ENCODE results near the gene LPAR1.

The LPAR1 gene

DNA sequence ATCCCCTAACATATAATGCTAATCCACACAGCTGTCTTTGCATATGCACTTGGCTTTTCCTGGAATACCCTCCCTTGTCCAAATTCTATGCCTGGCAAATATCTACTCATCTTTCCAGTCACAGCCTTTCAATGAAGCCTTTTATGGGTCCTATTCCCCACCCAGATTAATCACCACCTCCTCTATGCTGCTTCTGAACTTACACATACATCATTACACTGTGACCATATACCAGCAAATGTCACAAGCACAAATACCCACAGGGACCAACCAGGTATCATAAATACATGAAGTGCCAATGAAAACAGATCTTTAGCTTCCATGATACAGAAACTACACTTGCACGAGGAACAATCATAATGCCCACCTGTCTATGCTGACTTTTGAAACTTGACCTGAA, 22.3 kb downstream of the LPAR1 start:
- no peak overlapping the region for H3K27ac ChIP-seq (ENCODE audit: low read depth, low read length)

DNA sequence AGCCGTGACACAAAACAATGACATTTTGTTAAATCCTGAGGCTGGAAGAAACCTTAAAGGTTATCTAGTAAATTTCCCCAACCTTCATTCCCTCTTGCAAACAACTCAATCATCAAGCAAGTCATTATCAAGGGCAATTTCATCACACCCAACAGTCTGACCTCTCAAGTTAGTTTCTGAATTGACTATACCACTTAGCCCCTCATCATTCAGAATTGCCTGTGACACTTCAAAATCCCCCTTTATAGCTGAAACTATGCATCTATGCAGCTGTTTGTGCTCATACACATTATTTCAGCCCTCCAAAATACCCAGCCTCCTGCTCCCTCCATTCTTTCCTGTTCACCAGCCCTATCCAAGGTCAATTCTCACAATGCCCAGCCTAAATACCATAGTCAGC, 24.6 kb downstream of the LPAR1 start:
- Histone ChIP-seq H3K4me1 (ENCODE audit: insufficient read depth, low read length) (peaks cover 3% of the 10 kb centered on the region), H3K9ac (ENCODE audit: low read length) (no peak overlapping the region), H3K9me3 (ENCODE audit: low read length) (no peaks in the 10 kb centered on the region), H3K4me3 (ENCODE audit: low read depth in 1 of 2, low read length in 2 of 2) (no peak overlapping the region), H3K27me3 (ENCODE audit: control insufficient read depth in 1 of 2, insufficient read depth in 2 of 2, low read length in 2 of 2) (no peaks in the 10 kb centered on the region), H3K36me3 (ENCODE audit: insufficient read depth, low read length) (no peaks in the 10 kb centered on the region), H3K27ac (ENCODE audit: low read depth, low read length) (no peak overlapping the region)

More for the DNA sequence above, 22.3 kb downstream of the LPAR1 start:
- Histone ChIP-seq H3K36me3 (ENCODE audit: insufficient read depth, low read length) (no peaks in the 10 kb centered on the region), H3K9ac (ENCODE audit: low read length) (no peak overlapping the region), H3K9me3 (ENCODE audit: low read length) (no peaks in the 10 kb centered on the region), H3K4me1 (ENCODE audit: insufficient read depth, low read length) (peaks cover 3% of the 10 kb centered on the region), H3K27me3 (ENCODE audit: control insufficient read depth in 1 of 2, insufficient read depth in 2 of 2, low read length in 2 of 2) (no peaks in the 10 kb centered on the region), H3K4me3 (ENCODE audit: low read depth in 1 of 2, low read length in 2 of 2) (no peak overlapping the region)

DNA sequence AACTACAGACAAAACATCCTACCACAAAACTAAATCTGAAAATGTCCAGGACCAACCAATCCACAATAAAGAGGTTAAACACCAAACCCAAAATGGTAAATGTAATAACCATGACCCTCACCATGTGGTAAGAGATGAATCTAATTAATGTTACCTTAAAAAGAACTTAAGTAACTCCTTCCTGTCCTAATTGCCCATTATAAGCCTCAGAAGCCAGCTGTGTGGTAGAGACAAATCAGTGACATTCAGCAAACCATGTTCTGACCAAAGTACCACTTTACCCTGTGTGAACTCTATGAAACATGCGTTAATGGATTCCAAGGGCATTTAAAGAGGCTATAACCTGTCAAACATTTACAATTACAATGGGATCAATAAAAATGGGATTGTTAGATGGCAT, 25.0 kb downstream of the LPAR1 start:
- Histone ChIP-seq H3K36me3 (ENCODE audit: insufficient read depth, low read length) (no peaks in the 10 kb centered on the region), H3K27me3 (ENCODE audit: control insufficient read depth in 1 of 2, insufficient read depth in 2 of 2, low read length in 2 of 2) (no peaks in the 10 kb centered on the region), H3K9me3 (ENCODE audit: low read length) (no peaks in the 10 kb centered on the region), H3K9ac (ENCODE audit: low read length) (no peak overlapping the region), H3K4me1 (ENCODE audit: insufficient read depth, low read length) (peaks cover 3% of the 10 kb centered on the region), H3K4me3 (ENCODE audit: low read depth in 1 of 2, low read length in 2 of 2) (no peak overlapping the region), H3K27ac (ENCODE audit: low read depth, low read length) (no peak overlapping the region)

DNA sequence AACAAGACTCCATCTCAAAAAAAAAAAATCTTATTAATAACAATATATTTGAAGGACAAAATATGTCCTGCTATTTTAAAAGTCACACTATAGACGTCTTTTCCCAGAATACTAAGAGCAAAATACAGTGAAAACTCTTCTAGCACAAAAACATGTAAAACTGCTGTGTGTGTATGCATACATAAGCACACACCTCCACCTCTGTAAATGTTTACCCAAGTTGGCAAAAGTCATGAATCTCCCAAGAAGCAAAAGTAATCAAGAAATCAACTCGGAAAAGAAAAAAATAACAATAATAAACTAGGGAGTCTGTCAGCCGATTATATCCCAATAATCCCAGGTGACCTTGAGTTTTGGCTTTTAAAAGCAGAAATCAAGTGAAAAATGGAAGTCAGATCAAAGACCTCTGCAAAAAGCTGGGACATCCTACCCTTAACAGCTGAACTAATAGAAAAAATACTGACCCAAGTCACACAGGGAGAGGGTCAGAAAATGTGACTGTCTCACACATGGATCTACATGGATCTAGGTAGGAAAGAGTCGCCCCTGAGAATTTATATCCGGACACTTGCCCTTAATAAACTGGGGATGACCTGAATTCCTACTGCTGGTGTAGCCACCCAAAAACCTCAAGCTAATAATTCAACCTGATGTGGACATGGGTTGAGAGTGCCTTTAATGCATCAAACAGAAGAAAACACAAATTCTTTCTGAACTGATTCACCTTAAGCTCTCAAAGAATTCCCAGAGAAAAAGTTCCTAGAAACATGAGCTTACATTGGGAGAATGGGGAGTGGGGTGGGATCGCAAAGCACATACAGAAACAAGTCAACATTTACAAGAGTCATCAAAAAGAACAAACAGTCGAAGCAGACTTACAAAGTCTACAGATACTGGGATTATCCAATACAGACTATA, 29.9 kb downstream of the LPAR1 start:
- Histone ChIP-seq H3K9me3 (ENCODE audit: low read length) (no peaks in the 10 kb centered on the region), H3K36me3 (ENCODE audit: insufficient read depth, low read length) (no peaks in the 10 kb centered on the region), H3K9ac (ENCODE audit: low read length) (no peak overlapping the region), H3K4me1 (ENCODE audit: insufficient read depth, low read length) (no peaks in the 10 kb centered on the region), H3K27ac (ENCODE audit: low read depth, low read length) (no peak overlapping the region), H3K4me3 (ENCODE audit: low read depth in 1 of 2, low read length in 2 of 2) (no peak overlapping the region), H3K27me3 (ENCODE audit: control insufficient read depth in 1 of 2, insufficient read depth in 2 of 2, low read length in 2 of 2) (no peaks in the 10 kb centered on the region)

DNA sequence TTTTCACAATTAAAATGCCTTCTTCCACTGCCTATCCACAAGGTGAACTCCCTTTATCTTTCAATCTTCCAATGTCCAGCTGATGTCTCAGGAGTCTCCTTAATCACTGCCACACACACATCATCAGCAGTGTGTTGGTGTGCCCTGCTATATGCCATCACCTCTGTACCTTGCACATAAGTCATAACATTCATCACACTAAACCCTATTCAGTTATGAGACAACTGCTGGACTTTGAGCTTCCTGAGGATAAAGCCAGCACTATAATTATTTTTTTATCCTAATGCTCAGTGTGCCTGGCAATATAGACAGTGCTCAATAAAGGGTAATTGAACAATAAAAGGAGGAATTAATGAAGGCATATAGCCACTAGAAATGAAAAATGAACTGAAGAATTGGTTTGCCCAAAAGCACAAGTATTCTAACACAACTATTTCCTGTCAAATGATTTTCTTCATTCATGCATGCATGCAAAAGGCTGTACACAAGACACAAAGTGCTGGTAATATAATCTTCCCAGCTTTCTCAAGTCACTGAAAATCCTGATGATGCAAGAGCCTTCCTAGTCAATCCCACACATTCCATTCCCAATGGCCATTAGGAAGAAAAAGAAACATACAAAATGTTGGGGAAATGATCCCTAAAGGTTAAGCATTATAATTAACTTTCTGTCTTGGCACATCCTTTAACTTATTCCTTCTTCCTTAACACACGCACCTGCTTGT, 32.4 kb downstream of the LPAR1 start:
- Histone ChIP-seq H3K9ac (ENCODE audit: low read length) (no peak overlapping the region), H3K4me1 (ENCODE audit: insufficient read depth, low read length) (no peaks in the 10 kb centered on the region), H3K36me3 (ENCODE audit: insufficient read depth, low read length) (no peaks in the 10 kb centered on the region), H3K9me3 (ENCODE audit: low read length) (no peaks in the 10 kb centered on the region), H3K27me3 (ENCODE audit: control insufficient read depth in 1 of 2, insufficient read depth in 2 of 2, low read length in 2 of 2) (no peaks in the 10 kb centered on the region), H3K4me3 (ENCODE audit: low read depth in 1 of 2, low read length in 2 of 2) (no peak overlapping the region), H3K27ac (ENCODE audit: low read depth, low read length) (no peak overlapping the region)

DNA sequence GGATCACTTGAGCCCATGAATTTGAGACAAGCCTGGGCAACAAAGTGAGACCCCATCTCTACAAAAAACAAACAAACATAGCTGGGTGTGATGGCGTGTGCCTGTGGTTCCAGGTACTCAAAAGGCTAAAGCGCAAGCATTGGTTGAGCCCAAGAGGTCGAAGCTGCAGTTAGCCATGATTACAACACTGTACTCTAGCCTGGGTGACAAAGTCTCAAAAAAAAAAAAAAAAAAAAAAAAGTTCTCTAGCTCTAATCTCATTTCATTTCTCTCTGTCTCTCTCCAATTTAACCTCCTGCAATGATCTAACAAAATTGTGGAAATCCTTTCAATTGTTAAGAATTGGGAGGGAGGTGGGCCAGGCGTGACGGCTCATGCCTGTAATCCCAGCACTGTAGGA, 33.3 kb downstream of the LPAR1 start:
- no peaks in the 10 kb centered on the region for H3K27me3 ChIP-seq (ENCODE audit: control insufficient read depth in 1 of 2, insufficient read depth in 2 of 2, low read length in 2 of 2)
- no peak overlapping the region for H3K27ac ChIP-seq (ENCODE audit: low read depth, low read length)
- H3K4me3 ChIP-seq (ENCODE audit: low read depth in 1 of 2, low read length in 2 of 2), result no peak overlapping the region
- H3K36me3 ChIP-seq (ENCODE audit: insufficient read depth, low read length), result no peaks in the 10 kb centered on the region
- H3K9ac ChIP-seq (ENCODE audit: low read length), result no peak overlapping the region
- H3K4me1 ChIP-seq (ENCODE audit: insufficient read depth, low read length), result no peaks in the 10 kb centered on the region
- H3K9me3 ChIP-seq (ENCODE audit: low read length), result no peaks in the 10 kb centered on the region

DNA sequence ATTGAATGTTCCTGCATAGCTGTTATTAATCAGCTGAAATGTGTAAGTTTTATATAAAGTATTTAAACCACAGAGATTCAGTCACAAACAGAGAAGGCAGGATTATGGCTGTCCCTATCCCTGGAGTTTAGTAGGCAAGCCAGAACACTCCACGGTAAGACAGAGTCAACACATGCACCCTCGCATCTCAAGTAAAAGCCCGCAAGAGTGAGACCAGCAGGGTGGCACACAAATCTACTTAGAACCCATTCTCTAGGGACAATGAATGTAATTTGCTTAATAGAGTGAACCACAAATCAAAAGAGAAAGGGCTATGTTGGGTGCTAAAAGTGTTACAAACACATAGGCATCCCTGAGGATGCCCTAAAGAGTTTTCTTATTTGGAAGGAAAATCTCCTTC, 35.1 kb downstream of the LPAR1 start:
- H3K36me3 ChIP-seq (ENCODE audit: insufficient read depth, low read length), result no peaks in the 10 kb centered on the region
- no peaks in the 10 kb centered on the region for H3K4me1 ChIP-seq (ENCODE audit: insufficient read depth, low read length)
- H3K9me3 ChIP-seq (ENCODE audit: low read length), result no peaks in the 10 kb centered on the region
- no peak overlapping the region for H3K4me3 ChIP-seq (ENCODE audit: low read depth in 1 of 2, low read length in 2 of 2)
- H3K27ac ChIP-seq (ENCODE audit: low read depth, low read length), result no peak overlapping the region
- H3K9ac ChIP-seq (ENCODE audit: low read length), result no peak overlapping the region
- no peaks in the 10 kb centered on the region for H3K27me3 ChIP-seq (ENCODE audit: control insufficient read depth in 1 of 2, insufficient read depth in 2 of 2, low read length in 2 of 2)

DNA sequence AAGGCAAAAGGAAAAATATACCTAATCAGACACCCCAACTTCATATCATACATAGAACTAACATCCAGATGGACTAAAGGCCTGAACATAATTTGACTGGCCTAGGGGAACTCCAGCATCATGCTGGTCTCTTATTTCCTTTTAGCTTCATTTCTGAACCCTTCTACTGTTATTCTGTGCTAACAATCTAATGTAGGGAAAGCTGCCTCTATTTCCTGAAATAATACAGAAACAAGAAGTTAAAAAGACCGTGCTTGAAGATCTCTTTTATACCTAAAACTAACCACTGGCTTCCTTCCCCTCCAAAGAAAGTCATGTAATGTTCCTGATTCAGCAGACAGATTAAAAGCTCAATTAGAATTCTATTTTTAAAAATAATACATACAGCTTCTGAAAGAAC, 36.7 kb downstream of the LPAR1 start:
- Histone ChIP-seq H3K9ac (ENCODE audit: low read length) (no peak overlapping the region), H3K36me3 (ENCODE audit: insufficient read depth, low read length) (no peaks in the 10 kb centered on the region), H3K9me3 (ENCODE audit: low read length) (no peaks in the 10 kb centered on the region), H3K4me1 (ENCODE audit: insufficient read depth, low read length) (no peaks in the 10 kb centered on the region), H3K4me3 (ENCODE audit: low read depth in 1 of 2, low read length in 2 of 2) (no peak overlapping the region), H3K27me3 (ENCODE audit: control insufficient read depth in 1 of 2, insufficient read depth in 2 of 2, low read length in 2 of 2) (no peaks in the 10 kb centered on the region), H3K27ac (ENCODE audit: low read depth, low read length) (no peak overlapping the region)

DNA sequence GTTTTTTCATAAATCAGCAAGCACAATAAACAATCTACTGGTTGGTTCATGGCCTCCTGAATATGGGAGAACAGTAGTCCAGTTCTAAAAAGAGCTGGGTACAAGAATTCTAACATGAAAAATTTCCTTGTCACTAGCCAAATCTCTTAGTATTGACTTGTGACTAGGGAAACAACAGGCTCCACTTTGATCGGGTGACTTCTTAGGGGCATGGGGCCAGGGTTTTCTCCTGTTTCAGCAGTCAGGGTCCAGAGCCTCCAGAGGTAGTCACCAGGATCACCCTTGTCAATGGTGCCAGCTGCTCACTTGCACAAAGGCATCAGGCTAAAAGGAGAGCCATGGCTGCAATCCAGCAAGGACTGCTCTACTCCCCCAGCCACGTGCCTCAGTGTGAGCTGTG, 38.1 kb downstream of the LPAR1 start:
- H3K4me1 ChIP-seq (ENCODE audit: insufficient read depth, low read length), result no peaks in the 10 kb centered on the region
- H3K4me3 ChIP-seq (ENCODE audit: low read depth in 1 of 2, low read length in 2 of 2), result no peak overlapping the region
- H3K9me3 ChIP-seq (ENCODE audit: low read length), result no peaks in the 10 kb centered on the region
- H3K9ac ChIP-seq (ENCODE audit: low read length), result no peak overlapping the region
- H3K36me3 ChIP-seq (ENCODE audit: insufficient read depth, low read length), result no peaks in the 10 kb centered on the region
- no peaks in the 10 kb centered on the region for H3K27me3 ChIP-seq (ENCODE audit: control insufficient read depth in 1 of 2, insufficient read depth in 2 of 2, low read length in 2 of 2)
- H3K27ac ChIP-seq (ENCODE audit: low read depth, low read length), result no peak overlapping the region

DNA sequence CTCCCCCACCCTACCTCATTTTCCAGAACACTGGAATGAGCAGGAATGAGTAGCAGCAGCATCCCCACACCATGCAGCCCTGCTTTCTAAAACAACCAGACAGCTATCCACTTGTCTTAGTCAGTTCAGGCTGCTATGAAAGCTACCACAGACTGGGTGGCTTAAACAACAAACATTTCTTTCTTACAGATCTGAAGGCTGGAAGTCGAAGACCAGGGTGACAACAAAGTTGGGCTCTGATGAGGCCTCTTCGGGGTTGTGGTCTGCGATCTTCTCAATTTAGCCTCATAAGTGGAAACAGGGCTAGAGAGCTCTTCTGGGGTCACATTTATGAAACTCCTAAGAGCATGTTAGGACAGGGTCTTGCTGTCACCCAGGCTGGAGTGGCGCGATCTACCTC, 38.9 kb downstream of the LPAR1 start:
- no peaks in the 10 kb centered on the region for H3K9me3 ChIP-seq (ENCODE audit: low read length)
- no peaks in the 10 kb centered on the region for H3K27me3 ChIP-seq (ENCODE audit: control insufficient read depth in 1 of 2, insufficient read depth in 2 of 2, low read length in 2 of 2)
- H3K27ac ChIP-seq (ENCODE audit: low read depth, low read length), result no peak overlapping the region
- no peak overlapping the region for H3K4me3 ChIP-seq (ENCODE audit: low read depth in 1 of 2, low read length in 2 of 2)
- no peaks in the 10 kb centered on the region for H3K36me3 ChIP-seq (ENCODE audit: insufficient read depth, low read length)
- no peak overlapping the region for H3K9ac ChIP-seq (ENCODE audit: low read length)
- H3K4me1 ChIP-seq (ENCODE audit: insufficient read depth, low read length), result no peaks in the 10 kb centered on the region

DNA sequence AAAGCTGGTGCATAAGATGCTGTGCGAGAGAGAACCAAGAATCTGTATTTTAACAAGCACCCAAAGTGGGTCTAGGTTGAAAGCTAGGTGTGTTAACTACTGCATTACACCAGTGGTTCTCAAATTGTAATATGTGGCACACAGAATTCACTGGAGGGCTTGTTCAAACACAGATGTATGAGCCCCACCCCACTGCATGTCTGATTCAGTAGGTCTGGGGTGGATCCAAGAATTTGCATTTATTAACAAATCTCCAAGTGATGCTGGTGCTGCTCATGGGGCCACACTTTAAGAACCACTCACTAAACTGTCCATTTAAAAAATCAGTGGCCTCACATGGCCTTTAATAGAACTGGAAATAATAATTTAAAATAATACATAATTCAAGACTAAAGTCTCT, 40.4 kb downstream of the LPAR1 start:
- Histone ChIP-seq H3K27me3 (ENCODE audit: control insufficient read depth in 1 of 2, insufficient read depth in 2 of 2, low read length in 2 of 2) (no peaks in the 10 kb centered on the region), H3K27ac (ENCODE audit: low read depth, low read length) (no peak overlapping the region), H3K36me3 (ENCODE audit: insufficient read depth, low read length) (no peaks in the 10 kb centered on the region), H3K4me3 (ENCODE audit: low read depth in 1 of 2, low read length in 2 of 2) (no peak overlapping the region), H3K4me1 (ENCODE audit: insufficient read depth, low read length) (no peaks in the 10 kb centered on the region), H3K9ac (ENCODE audit: low read length) (no peak overlapping the region), H3K9me3 (ENCODE audit: low read length) (no peaks in the 10 kb centered on the region)
